GM21423 (cell line): ENCODE measurements around the gene NBAS.
"Not testable (repeated sequence)": the region's sequence is repeated elsewhere in the genome, so short reads cannot be mapped to it uniquely, and the experiment has no call there.

Experiments
- ATAC-seq: cut with Tn5 transposase; IDR thresholded peaks from one replicate; pipeline ENCODE4 v1.9.1; 2021; ENCODE audit warnings: mild to moderate bottlenecking, moderate library complexity; ENCODE audit not compliant: unreplicated experiment

NBAS gene

GRCh38 chr2:15429032-15429431 lies 132.1 kb downstream of the NBAS start:
- ATAC-seq: no peak

- ATAC-seq: no peak
These were observed 133.1 kb downstream of the NBAS start for GRCh38 chr2:15427987-15428386.

DNA sequence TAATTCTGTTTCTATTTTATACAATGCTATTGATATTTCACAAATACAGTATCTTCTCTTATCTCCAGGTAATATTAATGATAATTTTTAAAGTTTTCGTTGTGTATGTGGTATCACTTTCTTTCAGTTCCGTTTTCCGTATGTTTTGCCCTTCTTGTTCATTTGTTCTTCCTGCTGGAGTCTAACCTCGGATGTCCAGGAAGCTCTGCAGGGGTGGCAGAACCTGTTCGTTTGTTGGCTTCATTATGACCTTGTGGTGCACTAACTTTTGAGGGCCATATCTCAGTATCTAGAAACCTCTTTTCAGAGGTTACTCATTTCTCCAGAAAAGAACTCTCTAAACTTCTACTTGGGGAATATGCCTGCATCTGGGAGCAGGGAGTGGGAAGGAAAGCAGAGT lies 134.5 kb downstream of the NBAS start:
- ATAC-seq: no peak

- no peak for ATAC-seq
These were observed 135.4 kb downstream of the NBAS start for GRCh38 chr2:15425712-15426111.

DNA sequence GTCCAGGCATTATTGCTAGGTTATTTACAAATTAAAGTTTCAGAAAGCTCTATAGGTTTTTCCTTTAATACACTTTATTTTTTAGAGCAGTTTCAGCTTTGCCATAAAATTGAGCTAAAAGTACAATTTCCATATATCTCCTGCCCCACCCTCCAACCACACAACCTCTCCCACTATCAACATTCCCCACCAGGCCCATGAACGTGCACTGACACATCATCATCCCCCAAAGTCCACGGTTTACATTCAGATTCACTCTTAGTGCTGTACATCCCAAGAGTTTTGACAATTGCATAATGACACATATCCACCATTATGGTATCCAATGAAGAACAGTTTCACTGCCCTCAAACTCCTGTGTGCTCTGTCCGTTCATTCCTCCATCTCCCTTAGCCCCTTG lies 139.4 kb downstream of the NBAS start:
- ATAC-seq: no peak

- no peak for ATAC-seq
These were observed 145.4 kb downstream of the NBAS start for GRCh38 chr2:15415748-15416147.

DNA sequence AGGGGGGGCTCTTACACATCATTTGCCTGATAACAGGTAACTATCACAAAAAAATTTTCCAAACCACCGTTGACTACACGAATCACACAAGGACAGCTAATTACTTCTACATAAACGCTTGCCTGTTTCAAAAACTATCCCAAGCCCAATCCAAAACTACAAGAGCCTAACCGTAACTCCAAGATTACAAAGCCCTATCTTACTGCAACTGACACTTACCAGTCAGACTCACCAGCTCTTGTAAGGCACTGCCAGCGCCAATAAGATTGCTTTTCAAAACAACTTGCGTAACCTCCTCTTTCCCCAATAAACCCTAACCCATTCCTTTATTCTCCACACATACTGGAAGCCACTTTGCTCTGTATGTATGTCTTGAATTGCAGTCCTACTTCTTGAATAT lies 148.4 kb downstream of the NBAS start:
- no peak for ATAC-seq

DNA sequence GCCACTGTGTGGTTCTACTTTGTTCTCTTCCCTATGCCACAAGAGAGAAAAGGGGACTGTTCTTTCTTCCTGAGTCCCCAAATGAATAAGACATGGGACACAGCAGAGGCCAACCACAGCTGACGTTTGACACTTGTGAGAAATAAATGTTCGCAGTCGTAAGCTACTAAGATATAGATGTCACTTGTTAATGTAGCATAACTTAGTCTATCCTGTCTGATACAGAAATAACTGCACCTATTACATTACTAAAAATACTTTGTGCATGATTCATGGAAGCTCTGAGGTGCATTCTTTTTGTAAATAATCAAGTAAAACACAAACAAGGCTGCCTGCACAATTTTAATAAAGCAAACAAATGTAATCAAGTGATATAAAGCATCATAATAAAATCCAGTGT lies 148.8 kb downstream of the NBAS start:
- no peak for ATAC-seq

DNA sequence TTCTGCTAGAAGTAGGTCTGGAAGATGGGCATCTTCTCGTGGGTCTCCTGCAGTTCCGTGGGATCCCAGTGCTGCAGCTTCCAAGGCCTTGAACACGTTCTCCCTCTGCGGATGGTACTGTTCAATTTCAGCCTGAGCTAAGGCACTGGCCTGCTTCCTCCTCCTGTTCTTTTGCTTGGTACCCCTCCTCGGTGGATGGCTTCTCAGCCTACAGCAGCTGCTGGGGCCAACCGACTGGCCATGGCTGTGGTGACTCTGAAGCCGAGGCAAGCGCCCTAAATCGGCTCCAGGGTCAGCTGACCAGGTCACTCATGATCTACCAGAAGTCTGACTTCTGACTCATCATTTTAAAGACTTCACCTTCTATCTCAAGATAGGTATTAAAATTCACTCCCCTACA lies 150.2 kb downstream of the NBAS start:
- ATAC-seq: no peak

DNA sequence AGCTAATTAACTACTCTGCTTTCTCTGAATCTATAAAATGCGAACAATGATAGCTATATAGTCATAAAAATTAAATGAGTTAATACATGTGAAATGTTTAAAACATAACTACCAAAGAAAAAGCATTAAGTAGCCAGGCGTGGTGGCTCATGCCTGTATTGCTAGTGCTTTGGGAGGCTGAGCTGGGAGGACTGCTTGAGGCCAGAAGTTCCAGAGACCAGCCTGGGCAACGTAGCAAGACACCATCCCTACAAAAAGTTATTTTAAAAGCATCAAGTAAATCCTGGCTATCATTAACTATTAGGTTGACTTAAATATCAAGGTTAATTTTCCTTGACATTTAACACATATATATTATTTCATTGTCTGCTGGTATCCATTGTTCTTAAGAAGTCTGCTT lies 152.4 kb downstream of the NBAS start:
- no peak for ATAC-seq

DNA sequence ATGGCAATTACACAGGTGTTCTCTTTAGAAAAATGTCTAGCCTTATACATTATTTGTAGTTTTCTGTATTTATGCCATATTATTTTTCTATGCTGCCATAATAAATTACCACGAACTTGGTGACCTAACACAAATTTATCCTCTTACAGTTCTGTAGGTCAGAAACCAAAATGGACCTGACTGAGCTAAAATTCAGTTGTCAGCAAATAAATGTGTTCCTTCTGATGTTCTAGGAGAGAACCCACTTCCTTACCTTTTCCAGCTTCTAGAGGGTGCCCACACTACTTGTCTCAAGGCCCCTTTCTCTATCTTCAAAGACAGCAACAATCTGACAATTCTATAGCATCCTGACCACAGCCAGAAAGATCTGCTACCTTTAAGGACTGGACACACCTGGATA lies 153.5 kb downstream of the NBAS start:
- ATAC-seq: no peak

DNA sequence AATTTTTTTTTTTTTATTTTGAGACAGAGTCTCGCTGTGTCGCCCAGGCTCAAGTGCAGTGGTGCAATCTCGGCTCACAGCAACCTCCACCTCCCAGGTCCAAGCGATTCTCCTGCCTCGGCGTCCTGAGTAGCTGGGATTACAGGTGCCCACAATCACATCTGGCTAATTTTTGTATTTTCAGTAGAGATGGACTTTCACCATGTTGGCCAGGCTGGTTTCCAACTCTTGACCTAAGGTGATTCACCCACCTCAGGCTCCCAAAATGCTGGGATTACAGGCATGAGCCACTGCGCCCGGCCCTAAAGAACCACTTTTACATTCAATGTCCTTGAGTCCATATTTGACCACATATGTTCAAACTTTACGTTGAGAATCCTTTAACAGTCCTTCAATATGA lies 156.6 kb downstream of the NBAS start:
- not testable (repeated sequence) for ATAC-seq

- ATAC-seq: no peak
These were observed 160.8 kb downstream of the NBAS start for GRCh38 chr2:15400240-15400826.

DNA sequence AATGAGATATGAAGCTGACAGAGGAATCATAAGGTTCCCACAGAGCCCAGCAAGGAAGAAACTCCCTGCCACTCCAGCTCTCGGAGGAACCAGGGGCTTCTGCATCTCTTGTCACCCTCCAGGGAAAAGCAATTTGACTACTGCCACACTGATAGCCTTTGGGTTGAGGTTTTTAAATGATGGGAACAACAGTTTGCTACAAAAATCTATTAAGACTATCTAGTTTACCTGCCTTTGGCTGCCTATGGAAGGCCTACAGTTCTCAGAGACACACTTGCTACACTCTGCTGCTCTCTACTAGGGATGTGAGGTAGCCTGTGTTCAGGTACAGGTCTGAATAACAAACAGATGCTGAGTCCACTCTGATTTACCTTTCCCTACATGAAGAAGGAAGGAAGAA lies 161.9 kb downstream of the NBAS start:
- ATAC-seq: no peak

- ATAC-seq: no peak
These were observed 169.4 kb downstream of the NBAS start for GRCh38 chr2:15391751-15392150.

- no peak for ATAC-seq
These were observed 171.2 kb downstream of the NBAS start for GRCh38 chr2:15389895-15390294.

- ATAC-seq: no peak
These were observed 171.8 kb downstream of the NBAS start for GRCh38 chr2:15389326-15389700.

- no peak for ATAC-seq
These were observed 172.5 kb downstream of the NBAS start for GRCh38 chr2:15388406-15389325.

- ATAC-seq: no peak
These were observed 175.9 kb downstream of the NBAS start for GRCh38 chr2:15385184-15385583.

GRCh38 chr2:15383695-15384350 lies 177.3 kb downstream of the NBAS start:
- no peak for ATAC-seq

DNA sequence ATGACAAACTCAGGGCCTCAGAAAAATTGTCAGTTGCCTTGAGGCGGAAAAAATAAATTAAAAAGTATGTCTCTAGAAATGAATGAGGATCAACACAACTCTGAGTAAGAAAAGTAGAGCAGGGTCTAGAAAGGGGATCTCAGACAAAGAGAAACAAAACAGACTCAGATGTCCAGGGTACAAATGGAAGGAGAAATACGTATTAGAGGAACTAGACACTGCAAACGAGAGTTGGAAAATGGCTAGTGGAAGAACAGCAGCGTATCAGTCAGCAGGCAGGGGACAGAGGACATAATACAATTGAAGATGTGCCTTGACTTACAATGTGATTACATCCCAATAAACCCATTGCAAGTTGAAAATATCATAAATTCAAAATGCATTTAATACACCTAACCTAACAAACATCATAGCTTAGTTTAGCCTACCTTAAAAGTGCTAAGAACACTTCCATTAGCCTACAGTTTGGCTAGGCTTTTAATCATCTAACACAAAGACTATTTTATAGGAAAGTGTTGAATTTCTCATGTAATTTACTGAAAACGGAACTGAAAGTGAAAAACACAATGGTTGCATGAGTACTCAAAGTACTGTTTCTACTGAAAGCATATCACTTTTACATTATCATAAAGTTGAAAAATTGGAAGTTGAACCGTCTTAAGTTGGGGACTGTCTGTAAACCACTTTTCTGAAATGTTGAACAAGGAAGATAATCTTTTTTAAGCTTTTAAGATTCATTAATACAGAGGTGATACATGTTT lies 182.8 kb downstream of the NBAS start:
- ATAC-seq: peak; percentile 89
